ENCODE results near the gene BRME1. TPM values are rescaled to one million over a fixed set of nuclear protein-coding genes. Genes with fewer than 3 reads are reported as not detected.

BRME1 gene
- total RNA-seq, 1 donor from 2014 or later, result 0.68 TPM

GRCh38 chr19:13883516-13884064, 22.3 kb downstream of the BRME1 start:
- Mint-ChIP-seq H3K27ac (ENCODE audit: unreplicated experiment) (peak overlapping the region; percentile 53), H3K27me3 (ENCODE audit: low read depth, unreplicated experiment) (peaks cover 5% of the 10 kb centered on the region), H3K9me3 (ENCODE audit: unreplicated experiment) (no peaks in the 10 kb centered on the region), H3K36me3 (ENCODE audit: low read depth, unreplicated experiment) (no peaks in the 10 kb centered on the region), H3K4me3 (ENCODE audit: unreplicated experiment) (peak overlapping the region; percentile 21), H3K4me1 (ENCODE audit: low read depth, unreplicated experiment) (peaks cover 16% of the 10 kb centered on the region)
- no peak for FAIRE-seq
- Histone ChIP-seq H2AFZ (ENCODE audit: low read depth, low read length) (no peak overlapping the region), H3K9me3 (ENCODE audit: insufficient read depth, low read depth, low read length) (no peaks in the 10 kb centered on the region), H3K9ac (ENCODE audit: low read length) (no peak overlapping the region), H3K4me3 (ENCODE audit: insufficient read depth, low read depth, low read length) (no peak overlapping the region), H4K20me1 (ENCODE audit: insufficient read depth, low read length) (no peaks in the 10 kb centered on the region), H3K27ac (ENCODE audit: low read depth, low read length) (no peak overlapping the region), H3K27me3 (ENCODE audit: insufficient read depth, low read length) (peaks cover 2% of the 10 kb centered on the region), H3K4me2 (ENCODE audit: low read length) (no peak overlapping the region), H3K79me2 (ENCODE audit: insufficient read depth, low read length) (no peaks in the 10 kb centered on the region), H3K36me3 (ENCODE audit: insufficient read depth, low read length) (no peaks in the 10 kb centered on the region), H3K4me1 (ENCODE audit: insufficient read depth, low read length) (peaks cover 24% of the 10 kb centered on the region)
- no peak for DNase-seq (ENCODE audit: low read depth)
- TF ChIP-seq, protein P1, sequence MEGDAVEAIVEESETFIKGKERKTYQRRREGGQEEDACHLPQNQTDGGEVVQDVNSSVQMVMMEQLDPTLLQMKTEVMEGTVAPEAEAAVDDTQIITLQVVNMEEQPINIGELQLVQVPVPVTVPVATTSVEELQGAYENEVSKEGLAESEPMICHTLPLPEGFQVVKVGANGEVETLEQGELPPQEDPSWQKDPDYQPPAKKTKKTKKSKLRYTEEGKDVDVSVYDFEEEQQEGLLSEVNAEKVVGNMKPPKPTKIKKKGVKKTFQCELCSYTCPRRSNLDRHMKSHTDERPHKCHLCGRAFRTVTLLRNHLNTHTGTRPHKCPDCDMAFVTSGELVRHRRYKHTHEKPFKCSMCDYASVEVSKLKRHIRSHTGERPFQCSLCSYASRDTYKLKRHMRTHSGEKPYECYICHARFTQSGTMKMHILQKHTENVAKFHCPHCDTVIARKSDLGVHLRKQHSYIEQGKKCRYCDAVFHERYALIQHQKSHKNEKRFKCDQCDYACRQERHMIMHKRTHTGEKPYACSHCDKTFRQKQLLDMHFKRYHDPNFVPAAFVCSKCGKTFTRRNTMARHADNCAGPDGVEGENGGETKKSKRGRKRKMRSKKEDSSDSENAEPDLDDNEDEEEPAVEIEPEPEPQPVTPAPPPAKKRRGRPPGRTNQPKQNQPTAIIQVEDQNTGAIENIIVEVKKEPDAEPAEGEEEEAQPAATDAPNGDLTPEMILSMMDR (IDR thresholded peaks at IDR 0.05; ENCODE audit: insufficient read depth, low read depth, low read length), result peak; percentile 11
- no peak for TF ChIP-seq EZH2 (IDR thresholded peaks at IDR 0.05; ENCODE audit: insufficient read depth, low read length)

- Mint-ChIP-seq H3K27ac (ENCODE audit: unreplicated experiment) (no peak overlapping the region), H3K4me3 (ENCODE audit: unreplicated experiment) (no peak overlapping the region), H3K4me1 (ENCODE audit: low read depth, unreplicated experiment) (peaks cover 16% of the 10 kb centered on the region), H3K36me3 (ENCODE audit: low read depth, unreplicated experiment) (no peaks in the 10 kb centered on the region), H3K27me3 (ENCODE audit: low read depth, unreplicated experiment) (peaks cover 5% of the 10 kb centered on the region), H3K9me3 (ENCODE audit: unreplicated experiment) (no peaks in the 10 kb centered on the region)
- TF ChIP-seq, protein P1 (IDR thresholded peaks at IDR 0.05; ENCODE audit: insufficient read depth, low read depth, low read length), result no peak
- TF ChIP-seq EZH2 (IDR thresholded peaks at IDR 0.05; ENCODE audit: insufficient read depth, low read length), result no peak
- Histone ChIP-seq H3K4me3 (ENCODE audit: insufficient read depth, low read depth, low read length) (no peak overlapping the region), H3K36me3 (ENCODE audit: insufficient read depth, low read length) (no peaks in the 10 kb centered on the region), H3K9ac (ENCODE audit: low read length) (no peak overlapping the region), H3K9me3 (ENCODE audit: insufficient read depth, low read depth, low read length) (no peaks in the 10 kb centered on the region), H3K4me1 (ENCODE audit: insufficient read depth, low read length) (peaks cover 24% of the 10 kb centered on the region), H4K20me1 (ENCODE audit: insufficient read depth, low read length) (no peaks in the 10 kb centered on the region), H2AFZ (ENCODE audit: low read depth, low read length) (no peak overlapping the region), H3K27ac (ENCODE audit: low read depth, low read length) (no peak overlapping the region), H3K4me2 (ENCODE audit: low read length) (no peak overlapping the region), H3K79me2 (ENCODE audit: insufficient read depth, low read length) (no peaks in the 10 kb centered on the region), H3K27me3 (ENCODE audit: insufficient read depth, low read length) (peaks cover 2% of the 10 kb centered on the region)
- FAIRE-seq, result no peak
- no peak for DNase-seq (ENCODE audit: low read depth)
These were observed 23.1 kb downstream of the BRME1 start for GRCh38 chr19:13882836-13883235.

GRCh38 chr19:13882419-13882795, 23.5 kb downstream of the BRME1 start:
- Histone ChIP-seq H3K9ac (ENCODE audit: low read length) (peak overlapping the region; percentile 40), H4K20me1 (ENCODE audit: insufficient read depth, low read length) (no peaks in the 10 kb centered on the region), H3K27ac (ENCODE audit: low read depth, low read length) (no peak overlapping the region), H3K27me3 (ENCODE audit: insufficient read depth, low read length) (peaks cover 2% of the 10 kb centered on the region), H3K4me3 (ENCODE audit: insufficient read depth, low read depth, low read length) (no peak overlapping the region), H2AFZ (ENCODE audit: low read depth, low read length) (no peak overlapping the region), H3K4me1 (ENCODE audit: insufficient read depth, low read length) (peaks cover 24% of the 10 kb centered on the region), H3K4me2 (ENCODE audit: low read length) (peak overlapping the region; percentile 57), H3K36me3 (ENCODE audit: insufficient read depth, low read length) (no peaks in the 10 kb centered on the region), H3K79me2 (ENCODE audit: insufficient read depth, low read length) (no peaks in the 10 kb centered on the region), H3K9me3 (ENCODE audit: insufficient read depth, low read depth, low read length) (no peaks in the 10 kb centered on the region)
- Mint-ChIP-seq H3K4me1 (ENCODE audit: low read depth, unreplicated experiment) (peaks cover 16% of the 10 kb centered on the region), H3K4me3 (ENCODE audit: unreplicated experiment) (no peak overlapping the region), H3K27ac (ENCODE audit: unreplicated experiment) (no peak overlapping the region), H3K36me3 (ENCODE audit: low read depth, unreplicated experiment) (no peaks in the 10 kb centered on the region), H3K27me3 (ENCODE audit: low read depth, unreplicated experiment) (peaks cover 5% of the 10 kb centered on the region), H3K9me3 (ENCODE audit: unreplicated experiment) (no peaks in the 10 kb centered on the region)
- TF ChIP-seq, protein P1 (IDR thresholded peaks at IDR 0.05; ENCODE audit: insufficient read depth, low read depth, low read length), result no peak
- no peak for TF ChIP-seq EZH2 (IDR thresholded peaks at IDR 0.05; ENCODE audit: insufficient read depth, low read length)
- no peak for DNase-seq (ENCODE audit: low read depth)
- no peak for FAIRE-seq
